ENCODE data around the gene WFDC12. TPM values are rescaled to one million over a fixed set of nuclear protein-coding genes. Genes with fewer than 3 reads are reported as not detected.
A peak's percentile ranks its signal among the peaks of the same experiment; 100 is the strongest.

WFDC12 gene
- total RNA-seq, 4 donors from 2014 or later = 0.68 TPM; not detected in 3

- Histone ChIP-seq H3K27ac (no peak overlapping the region), H3K4me1 (no peaks in the 10 kb centered on the region), H3K9me3 (no peaks in the 10 kb centered on the region), H3K36me3 (peaks cover 0 to 25% (median 7%) of the 10 kb centered on the region in 4 donors), H3K4me3 (no peak overlapping the region), H3K27me3 (no peaks in the 10 kb centered on the region)
- no peak for DNase-seq
- WGBS, 2 donors (ENCODE audit: low coverage in 1 of 2) = 99 to 100% methylated on average over 1 to 3 of the region's 3 CpGs
- TF ChIP-seq CTCF (IDR thresholded peaks at IDR 0.05) (no peak), POLR2AphosphoS5 (IDR thresholded peaks at IDR 0.05) (no peak), POLR2A (IDR thresholded peaks at IDR 0.05) (no peak), EP300 (IDR thresholded peaks at IDR 0.05; ENCODE audit: low read depth) (no peak)
- intact Hi-C loops (cut with DNase I; ENCODE audit: low total_unique reads) (no loop called here), in situ Hi-C loops (cut with MboI; ENCODE audit: low pct_ligation_motif_present in 1 of 4, low pct_unique_long_range_greater_than_20kb in 1 of 4, low sequenced_read_pairs in 3 of 4) (no loop called here)
Observed at GRCh38 chr20:45082468-45082867, 41.8 kb downstream of the WFDC12 start.

- no peak for DNase-seq
- no peak overlapping the region for H3K4me3 ChIP-seq
- no peaks in the 10 kb centered on the region for H3K9me3 ChIP-seq
- no peak overlapping the region for H3K27ac ChIP-seq
- no peaks in the 10 kb centered on the region for H3K27me3 ChIP-seq
- WGBS, 2 donors (ENCODE audit: low coverage in 1 of 2) = 72 to 79% methylated on average over 5 of the region's 5 CpGs
- H3K36me3 ChIP-seq = peaks cover 0 to 36% (median 11%) of the 10 kb centered on the region in 4 donors
- TF ChIP-seq POLR2A (IDR thresholded peaks at IDR 0.05) (no peak), CTCF (IDR thresholded peaks at IDR 0.05) (peak in 2 of 5 experiments; percentile 6 to 11)
- in situ Hi-C loops (cut with MboI; ENCODE audit: low pct_ligation_motif_present in 1 of 4, low pct_unique_long_range_greater_than_20kb in 1 of 4, low sequenced_read_pairs in 3 of 4) = no loop called here
- H3K4me1 ChIP-seq = no peaks in the 10 kb centered on the region
- intact Hi-C loops (cut with DNase I; ENCODE audit: low total_unique reads) = no loop called here
Observed at GRCh38 chr20:45080867-45081624, 43.2 kb downstream of the WFDC12 start.

GRCh38 chr20:45077559-45077958, 46.7 kb downstream of the WFDC12 start:
- Histone ChIP-seq H3K9me3 (no peaks in the 10 kb centered on the region), H3K27me3 (no peaks in the 10 kb centered on the region), H3K4me1 (no peaks in the 10 kb centered on the region), H3K36me3 (peaks cover 0 to 42% (median 18%) of the 10 kb centered on the region in 4 donors), H3K27ac (no peak overlapping the region), H3K4me3 (no peak overlapping the region)
- TF ChIP-seq CTCF (IDR thresholded peaks at IDR 0.05) (no peak), EP300 (IDR thresholded peaks at IDR 0.05; ENCODE audit: low read depth) (no peak), POLR2A (IDR thresholded peaks at IDR 0.05) (no peak), POLR2AphosphoS5 (IDR thresholded peaks at IDR 0.05) (no peak)
- 90% methylated on average over 3 of the region's 3 CpGs; no CpG with 5 or more reads in 1 of the 2 donors for WGBS, 2 donors (ENCODE audit: low coverage in 1 of 2)
- no peak for DNase-seq
- in situ Hi-C loops (cut with MboI; ENCODE audit: low pct_ligation_motif_present in 1 of 4, low pct_unique_long_range_greater_than_20kb in 1 of 4, low sequenced_read_pairs in 3 of 4) = no loop called here
- intact Hi-C loops (cut with DNase I; ENCODE audit: low total_unique reads) = no loop called here

Other genes with a start within 250 kb of the WFDC12 start
- 100 to 1,000 TPM in 2 of 4 donors, 10 to 100 TPM in 2; 73.2 to 170 (median 117) TPM for gene YWHAB, start 238.8 kb downstream of the WFDC12 start, total RNA-seq
- gene PABPC1L, start 214.4 kb downstream of the WFDC12 start, total RNA-seq = 100 to 1,000 TPM in 1 of 4 donors, 10 to 100 TPM in 3; 12.0 to 112 (median 31.6) TPM
- 10 to 100 TPM in 2 of 4 donors, 1 to 10 TPM in 2; 1.2 to 14.8 (median 9.4) TPM for gene TOMM34, start 164.1 kb downstream of the WFDC12 start, total RNA-seq
- 10 to 100 TPM; 30.3 to 78.1 (median 38.3) TPM for gene STK4, start 158.0 kb downstream of the WFDC12 start, total RNA-seq
- under 1 TPM in 2 of 4 donors, not detected in 2; 0.55 to 0.64 TPM for gene KCNS1, start 23.3 kb downstream of the WFDC12 start, total RNA-seq
- gene WFDC5, start 9.3 kb downstream of the WFDC12 start, total RNA-seq = not detected
- 100 to 1,000 TPM in 3 of 4 donors, not detected in 1; 197 to 285 (median 250) TPM for gene PI3, start 50.4 kb upstream of the WFDC12 start, total RNA-seq
- gene SEMG1, start 82.6 kb upstream of the WFDC12 start, total RNA-seq = under 1 TPM in 1 of 4 donors, not detected in 3; 0.27 TPM
- not detected for gene SEMG2, start 96.9 kb upstream of the WFDC12 start, total RNA-seq
- 10 to 100 TPM; 16.1 to 90.3 (median 48.2) TPM for gene SLPI, start 130.1 kb upstream of the WFDC12 start, total RNA-seq
- not detected for gene RBPJL, start 182.4 kb upstream of the WFDC12 start, total RNA-seq
- gene MATN4, start 183.8 kb upstream of the WFDC12 start, total RNA-seq = not detected
- 100 to 1,000 TPM in 2 of 4 donors, 10 to 100 TPM in 2; 60.7 to 140 (median 94.3) TPM for gene SDC4, start 224.0 kb upstream of the WFDC12 start, total RNA-seq
- 10 to 100 TPM in 3 of 4 donors, 1 to 10 TPM in 1; 5.6 to 64.7 (median 38.4) TPM for gene SYS1, start 238.7 kb upstream of the WFDC12 start, total RNA-seq

Data from transverse colon (tissue), 4 donors.